GM19240 (cell line): ENCODE results near the gene RASEF.
"Not testable (repeated sequence)": the region's sequence is repeated elsewhere in the genome, so short reads cannot be mapped to it uniquely, and the experiment has no call there.

Experiments used
- DNase-seq: peaks from one replicate; pipeline ENCODE4 v3.0.0; 2011; ENCODE audit warnings: low spot score; ENCODE audit not compliant: insufficient read length

RASEF gene

DNA sequence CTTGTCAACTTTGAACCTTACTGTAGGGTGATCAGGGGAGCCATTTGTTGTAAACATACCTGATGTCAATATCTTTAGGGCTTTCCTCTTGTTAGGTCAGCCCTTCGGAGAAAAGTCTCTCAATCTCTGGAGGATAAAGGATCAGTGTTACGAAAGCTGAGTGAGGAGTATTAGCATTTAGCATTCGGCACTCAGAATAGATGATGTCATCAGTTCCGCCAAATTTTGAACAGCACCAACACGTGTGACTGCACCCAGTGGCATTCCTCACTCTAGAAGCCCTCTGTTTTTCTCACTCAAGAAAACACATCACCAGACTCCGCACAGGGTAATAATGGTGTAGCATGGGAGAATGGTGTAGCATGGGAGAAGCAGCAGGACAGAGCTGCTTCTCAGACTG lies 87.8 kb downstream of the RASEF start:
- DNase-seq: no peak

DNA sequence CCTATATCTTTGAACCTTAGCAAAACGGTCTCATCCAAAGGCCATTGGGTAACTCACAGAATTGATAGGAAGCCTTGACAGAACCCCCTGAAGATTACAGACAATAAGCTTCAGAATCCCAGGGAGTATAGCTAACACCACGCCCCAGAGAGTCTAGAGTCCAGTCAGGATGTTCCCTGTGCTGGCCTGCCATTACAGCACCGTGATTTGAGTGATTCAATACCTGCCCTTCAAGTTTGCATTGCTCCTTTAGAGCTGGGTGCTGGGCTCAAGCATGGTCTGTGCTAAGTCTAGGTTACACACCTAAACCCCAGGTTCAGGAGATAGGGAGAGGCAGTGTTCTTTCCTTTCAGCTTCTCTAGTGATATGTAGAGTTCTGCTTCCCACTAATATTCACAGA lies 90.5 kb downstream of the RASEF start:
- no peak for DNase-seq

GRCh38 chr9:82970359-82970758 lies 92.6 kb downstream of the RASEF start:
- DNase-seq: no peak

- no peak for DNase-seq
Observed at GRCh38 chr9:82969291-82969690, 93.7 kb downstream of the RASEF start.

DNA sequence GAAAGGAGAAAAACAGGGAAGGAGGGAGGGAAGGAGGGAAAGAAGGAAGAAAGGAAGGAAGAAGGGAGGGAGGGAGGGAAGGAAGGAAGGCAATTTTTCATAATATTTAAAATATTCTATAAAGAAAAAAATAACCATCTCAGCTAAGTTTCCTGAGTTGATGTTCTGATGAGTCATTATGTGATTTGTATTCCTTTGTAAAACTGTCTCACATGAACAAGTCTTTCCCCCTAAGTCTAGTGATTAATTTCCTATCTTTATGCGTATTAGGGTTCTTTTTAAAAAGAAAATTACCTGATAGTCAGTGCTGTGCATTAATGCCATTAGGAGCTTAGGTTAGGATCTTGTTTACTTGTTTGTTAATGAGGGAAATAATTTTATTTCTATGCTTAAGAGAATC lies 94.1 kb downstream of the RASEF start:
- no peak for DNase-seq

DNA sequence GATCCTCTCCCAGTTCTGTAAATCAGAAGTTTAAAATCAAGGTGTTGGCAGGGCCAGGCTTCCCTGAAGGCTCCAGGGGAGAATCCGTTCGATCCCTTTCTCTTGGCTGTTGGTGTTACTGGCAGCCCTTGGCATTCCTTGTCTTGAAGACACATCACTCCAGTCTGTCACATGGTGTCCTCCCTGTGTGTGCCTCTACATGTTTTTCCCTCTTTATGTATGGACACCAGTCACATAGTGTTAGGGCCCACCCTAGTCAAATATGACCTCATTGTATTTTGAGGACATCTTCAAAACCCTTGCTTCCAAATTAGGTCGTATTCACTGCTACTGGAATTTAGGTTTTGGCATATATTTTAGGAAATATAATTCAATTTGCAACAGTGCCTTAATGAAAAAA lies 94.6 kb downstream of the RASEF start:
- no peak for DNase-seq

DNA sequence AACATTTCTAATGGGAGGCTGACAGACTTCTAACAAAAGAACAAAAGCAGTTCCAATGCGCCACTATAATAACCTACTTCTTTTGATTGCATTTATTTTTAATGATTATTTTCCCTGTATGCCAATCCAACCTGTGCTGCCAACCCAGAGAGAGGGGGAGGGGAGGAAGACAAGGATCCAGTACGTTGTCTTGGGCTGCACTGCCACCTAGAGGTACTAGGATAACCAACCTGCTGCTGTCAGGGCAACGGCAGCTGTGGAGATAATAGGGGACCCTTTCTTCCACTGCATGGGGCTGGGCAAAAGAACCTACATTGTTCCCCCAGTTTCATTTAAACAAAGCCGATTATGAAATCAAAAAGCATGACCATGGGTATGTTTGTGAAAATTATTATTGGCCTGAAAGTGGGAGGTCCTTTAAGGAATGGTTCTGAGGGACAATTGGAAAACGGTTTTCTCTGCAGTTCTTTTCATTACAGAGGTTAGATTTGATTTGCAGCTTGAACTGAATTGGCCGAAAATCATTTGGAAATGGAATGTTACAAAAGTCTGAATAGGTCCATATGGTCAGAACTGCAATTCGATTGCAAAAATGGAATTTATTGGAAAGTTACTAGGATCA lies 101.3 kb downstream of the RASEF start:
- DNase-seq: peak; percentile 37

DNA sequence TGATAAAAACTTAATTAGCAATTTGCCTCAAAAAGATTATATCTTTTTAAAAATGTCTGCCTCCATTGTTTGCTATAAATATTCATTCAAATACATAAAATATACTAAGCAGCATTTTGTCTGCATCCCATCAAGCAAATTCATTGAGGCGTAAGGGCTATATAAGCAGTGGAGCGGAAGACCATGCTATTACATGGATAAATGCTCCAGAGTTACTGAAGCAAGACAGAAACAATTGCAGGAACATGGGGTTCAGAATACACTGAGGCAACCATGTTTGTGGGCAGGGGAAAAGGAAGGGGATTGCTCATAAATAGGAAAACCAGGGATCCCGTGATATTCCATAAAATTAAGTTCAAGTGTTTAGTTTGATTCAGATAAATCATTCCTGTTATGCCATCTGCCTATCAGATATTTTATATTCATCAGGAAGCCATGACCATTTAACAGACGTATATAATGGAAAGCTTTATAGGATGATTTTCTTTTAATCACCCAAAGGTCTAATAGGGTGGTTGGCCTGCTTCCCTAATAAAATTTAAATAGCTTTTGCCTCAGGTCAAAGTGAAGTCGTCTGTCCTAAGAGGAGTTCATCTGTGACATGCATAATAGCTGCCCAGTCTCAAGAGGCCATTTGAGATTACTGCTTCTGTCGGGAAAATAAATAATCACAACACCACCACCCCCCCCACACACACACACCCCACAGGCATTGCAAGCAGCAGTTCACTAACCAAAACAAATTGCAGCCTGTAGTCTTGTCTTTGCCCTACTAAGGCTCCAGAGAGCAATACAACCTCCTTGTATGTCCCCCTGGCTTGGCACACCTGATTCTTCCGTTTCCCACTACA lies 105.2 kb downstream of the RASEF start:
- DNase-seq: no peak

GRCh38 chr9:82949203-82949602 lies 113.7 kb downstream of the RASEF start:
- no peak for DNase-seq

- no peak for DNase-seq
Observed at GRCh38 chr9:82940376-82940775, 122.6 kb downstream of the RASEF start.

DNA sequence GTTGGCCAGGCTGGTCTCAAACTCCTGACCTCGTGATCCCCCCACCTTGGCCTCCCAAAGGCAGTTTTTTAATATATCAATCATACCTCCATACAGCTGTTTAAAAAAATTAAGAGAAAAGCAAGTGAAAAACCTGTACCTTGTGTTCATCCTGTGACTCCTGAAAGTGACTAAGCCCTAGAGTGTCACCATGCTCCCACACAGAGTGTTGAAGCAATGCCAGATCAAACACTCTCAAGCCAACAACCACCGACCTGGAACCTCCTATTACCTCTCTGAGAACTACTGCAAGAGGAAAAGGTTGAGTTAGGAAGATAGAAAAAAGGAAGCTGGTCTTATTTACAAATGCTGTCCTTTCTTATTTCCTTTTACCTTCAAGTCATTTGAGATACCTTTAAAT lies 123.5 kb downstream of the RASEF start:
- no peak for DNase-seq

DNA sequence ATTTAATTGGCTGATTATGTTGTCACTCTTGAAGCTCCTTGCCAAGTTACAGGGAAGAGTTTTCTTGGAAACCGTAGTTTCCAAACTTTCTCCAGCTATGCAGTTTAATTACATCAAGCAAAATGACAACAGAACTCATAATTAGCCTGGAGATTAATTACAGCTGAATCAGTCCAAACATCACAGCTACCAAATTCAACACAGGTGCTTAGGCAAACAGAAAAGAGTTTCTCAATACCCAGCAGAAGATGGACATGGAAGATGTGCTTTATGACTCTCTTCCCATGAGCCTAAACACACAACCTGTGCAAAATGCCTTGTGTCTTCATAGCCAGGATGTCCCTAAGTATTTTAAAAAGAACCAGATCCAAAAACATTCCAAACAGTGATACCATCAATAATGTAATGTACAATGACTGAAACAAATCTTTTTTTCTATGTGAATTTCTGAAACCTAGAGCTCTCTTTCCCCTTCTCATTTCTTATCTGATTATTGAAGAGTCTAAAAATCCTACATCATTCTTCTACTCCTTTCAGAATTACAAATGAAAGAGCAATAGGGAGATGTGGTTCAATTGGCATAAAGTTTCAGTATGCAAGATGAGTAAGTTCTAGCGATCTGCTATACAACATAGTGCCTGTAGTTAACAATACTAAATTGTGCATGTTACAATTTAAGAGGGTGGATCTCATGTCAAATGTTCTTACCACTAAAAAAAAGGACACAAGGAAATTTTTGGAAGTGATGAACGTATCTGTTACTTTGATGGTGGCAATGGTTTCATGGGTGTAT lies 124.3 kb downstream of the RASEF start:
- DNase-seq: no peak

DNA sequence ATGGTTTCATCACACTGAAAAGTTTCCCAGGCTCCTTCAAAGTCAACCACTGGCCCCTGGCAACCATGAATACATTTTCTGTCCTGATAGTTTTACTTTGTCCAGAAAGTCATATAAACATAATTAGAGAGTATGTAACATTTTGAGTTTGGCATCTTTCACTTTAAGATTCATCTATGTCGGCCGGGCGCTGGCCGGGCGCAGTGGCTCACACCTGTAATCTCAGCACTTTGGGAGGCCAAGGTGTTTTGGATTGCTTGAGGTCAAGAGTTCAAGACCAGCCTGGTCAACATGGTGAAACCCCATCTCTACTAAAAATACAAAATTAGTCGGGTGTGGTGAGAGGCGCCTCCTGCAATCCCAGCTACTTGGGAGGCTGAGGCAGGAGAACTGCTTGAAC lies 126.4 kb downstream of the RASEF start:
- DNase-seq: not testable (repeated sequence)

GRCh38 chr9:82934949-82935348 lies 128.0 kb downstream of the RASEF start:
- no peak for DNase-seq

- DNase-seq: not testable (repeated sequence)
Observed at GRCh38 chr9:82934025-82934424, 128.9 kb downstream of the RASEF start.

DNA sequence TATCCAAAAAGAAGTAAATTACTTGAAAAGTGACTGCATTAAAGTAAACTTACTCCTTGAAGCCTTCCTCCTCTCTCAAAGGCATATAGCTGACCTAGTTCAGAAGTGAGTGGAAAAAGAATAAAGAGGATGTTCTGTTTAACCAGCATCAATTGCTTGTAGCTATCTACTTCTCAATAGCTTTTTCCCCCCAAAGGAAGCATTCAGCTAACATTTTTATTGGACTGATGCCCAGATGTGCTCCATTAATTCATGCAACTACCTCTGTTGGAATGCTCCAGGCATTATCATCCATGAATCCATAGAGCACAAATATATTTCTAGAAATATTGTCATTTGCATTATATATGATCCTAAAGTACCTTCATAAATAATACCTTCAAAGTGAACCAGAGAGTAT lies 132.8 kb downstream of the RASEF start:
- no peak for DNase-seq
